ENCODE data around the gene KRT34. TPM values are rescaled to one million over a fixed set of nuclear protein-coding genes. Genes with fewer than 3 reads are reported as not detected.
"Not testable (repeated sequence)": the region's sequence is repeated elsewhere in the genome, so short reads cannot be mapped to it uniquely, and the experiment has no call there.

The KRT34 gene
- total RNA-seq, 1 donor = 11.2 TPM

DNA sequence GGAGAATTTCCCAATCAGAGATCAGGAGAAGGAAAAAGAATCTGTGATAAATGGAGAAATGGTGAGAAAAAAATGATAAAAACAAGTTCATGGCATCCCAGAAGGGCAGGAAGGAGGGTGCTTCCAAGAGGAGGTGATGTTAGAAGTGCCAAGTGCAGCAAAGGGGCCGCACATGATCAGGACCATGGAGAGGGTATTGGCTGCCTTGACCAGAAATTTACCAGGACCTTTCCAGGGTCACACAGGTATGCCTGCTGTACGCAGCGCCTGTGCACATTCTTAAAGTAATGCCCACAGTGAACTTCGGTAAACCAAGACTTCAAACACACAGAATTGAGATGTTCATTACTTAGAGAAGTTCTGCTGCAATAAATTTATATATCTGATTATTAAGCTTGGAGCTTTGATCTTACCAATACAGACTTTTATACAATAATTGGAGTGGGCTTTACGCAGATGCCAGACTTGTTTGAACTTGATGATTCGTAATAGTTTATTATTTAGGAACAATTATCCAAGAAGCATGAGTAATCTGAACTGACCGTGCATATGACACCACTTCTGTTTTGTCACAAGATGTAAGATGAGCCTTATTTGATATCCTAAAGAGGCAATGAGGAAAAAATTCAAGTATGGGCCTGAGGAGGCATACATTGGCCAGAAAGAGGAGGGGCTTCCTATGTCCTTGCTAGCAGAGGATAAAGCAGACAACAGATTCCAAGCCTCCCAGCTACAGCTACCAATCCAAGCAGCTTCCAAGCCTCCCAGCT is 29.3 kb downstream of the KRT34 start:
- Histone ChIP-seq H3K9me3 (ENCODE audit: low read depth, low read length) (no peaks in the 10 kb centered on the region), H3K4me2 (ENCODE audit: insufficient read depth, low read length) (no peak overlapping the region), H3K27ac (ENCODE audit: low read depth, low read length) (no peak overlapping the region), H3K36me3 (ENCODE audit: insufficient read depth, low read length) (no peaks in the 10 kb centered on the region), H3K79me2 (ENCODE audit: insufficient read depth, low read length) (no peaks in the 10 kb centered on the region), H2AFZ (ENCODE audit: low read length) (no peak overlapping the region), H3K27me3 (ENCODE audit: insufficient read depth, low read length) (no peaks in the 10 kb centered on the region), H3K4me1 (ENCODE audit: insufficient read depth, low read length) (no peaks in the 10 kb centered on the region), H4K20me1 (ENCODE audit: insufficient read depth, low read length) (no peaks in the 10 kb centered on the region), H3K4me3 (ENCODE audit: insufficient read depth, low read length) (no peak overlapping the region)
- no peak for DNase-seq (ENCODE audit: insufficient read length, low spot score, missing footprints)
- TF ChIP-seq, protein P1, sequence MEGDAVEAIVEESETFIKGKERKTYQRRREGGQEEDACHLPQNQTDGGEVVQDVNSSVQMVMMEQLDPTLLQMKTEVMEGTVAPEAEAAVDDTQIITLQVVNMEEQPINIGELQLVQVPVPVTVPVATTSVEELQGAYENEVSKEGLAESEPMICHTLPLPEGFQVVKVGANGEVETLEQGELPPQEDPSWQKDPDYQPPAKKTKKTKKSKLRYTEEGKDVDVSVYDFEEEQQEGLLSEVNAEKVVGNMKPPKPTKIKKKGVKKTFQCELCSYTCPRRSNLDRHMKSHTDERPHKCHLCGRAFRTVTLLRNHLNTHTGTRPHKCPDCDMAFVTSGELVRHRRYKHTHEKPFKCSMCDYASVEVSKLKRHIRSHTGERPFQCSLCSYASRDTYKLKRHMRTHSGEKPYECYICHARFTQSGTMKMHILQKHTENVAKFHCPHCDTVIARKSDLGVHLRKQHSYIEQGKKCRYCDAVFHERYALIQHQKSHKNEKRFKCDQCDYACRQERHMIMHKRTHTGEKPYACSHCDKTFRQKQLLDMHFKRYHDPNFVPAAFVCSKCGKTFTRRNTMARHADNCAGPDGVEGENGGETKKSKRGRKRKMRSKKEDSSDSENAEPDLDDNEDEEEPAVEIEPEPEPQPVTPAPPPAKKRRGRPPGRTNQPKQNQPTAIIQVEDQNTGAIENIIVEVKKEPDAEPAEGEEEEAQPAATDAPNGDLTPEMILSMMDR (IDR thresholded peaks at IDR 0.05; ENCODE audit: extremely low read depth, low read depth, low read length) = no peak

DNA sequence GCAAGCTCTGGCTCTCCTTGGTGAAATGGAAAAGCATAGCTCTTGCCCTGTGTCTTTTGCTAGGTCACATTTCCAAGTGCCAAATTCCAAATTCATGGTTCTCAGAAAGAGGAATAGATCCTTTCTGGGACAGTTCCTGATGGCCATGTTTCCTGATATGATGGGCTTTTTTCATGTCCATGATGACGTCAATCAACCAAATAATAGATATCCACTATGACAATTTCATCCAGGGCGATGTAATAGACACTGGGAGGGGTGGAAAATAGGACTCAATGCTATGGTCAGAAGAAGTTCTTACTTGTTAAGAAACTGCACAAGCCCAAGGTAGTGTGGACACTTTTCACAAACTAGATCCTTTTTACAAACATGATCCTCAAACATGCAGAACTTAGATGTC is 30.9 kb downstream of the KRT34 start:
- Histone ChIP-seq H3K4me3 (ENCODE audit: insufficient read depth, low read length) (no peak overlapping the region), H3K4me1 (ENCODE audit: insufficient read depth, low read length) (no peaks in the 10 kb centered on the region), H3K9me3 (ENCODE audit: low read depth, low read length) (no peaks in the 10 kb centered on the region), H3K27ac (ENCODE audit: low read depth, low read length) (no peak overlapping the region), H3K79me2 (ENCODE audit: insufficient read depth, low read length) (no peaks in the 10 kb centered on the region), H3K36me3 (ENCODE audit: insufficient read depth, low read length) (no peaks in the 10 kb centered on the region), H3K4me2 (ENCODE audit: insufficient read depth, low read length) (no peak overlapping the region), H3K27me3 (ENCODE audit: insufficient read depth, low read length) (no peaks in the 10 kb centered on the region), H2AFZ (ENCODE audit: low read length) (no peak overlapping the region), H4K20me1 (ENCODE audit: insufficient read depth, low read length) (no peaks in the 10 kb centered on the region)
- TF ChIP-seq, protein P1 (IDR thresholded peaks at IDR 0.05; ENCODE audit: extremely low read depth, low read depth, low read length) = no peak
- DNase-seq (ENCODE audit: insufficient read length, low spot score, missing footprints) = no peak

DNA sequence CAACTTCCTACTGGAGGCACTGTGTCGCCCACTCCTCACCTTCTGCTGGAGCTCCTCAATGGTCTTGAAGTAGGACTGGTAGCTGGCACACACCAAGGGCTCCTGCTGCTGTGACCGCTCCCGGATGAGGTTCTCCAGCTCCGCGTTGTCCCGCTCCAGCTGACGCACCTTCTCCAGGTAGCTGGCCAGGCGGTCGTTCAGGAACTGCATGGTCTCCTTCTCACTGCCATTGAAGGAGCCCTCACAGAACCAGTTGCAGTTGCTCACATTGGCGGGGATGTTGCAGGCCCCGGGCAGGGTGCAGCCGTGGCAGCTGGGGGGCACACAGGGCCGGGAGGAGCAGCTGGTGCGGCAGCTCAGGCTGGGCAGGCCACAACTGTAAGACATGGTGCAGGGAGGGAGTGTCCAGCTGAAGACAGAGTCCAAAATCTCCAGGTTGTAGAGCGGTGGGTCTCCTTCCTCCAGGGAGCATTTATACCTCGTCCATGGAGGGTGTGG is 31.7 kb downstream of the KRT34 start, which contains the start of gene KRT33A:
Gene KRT33A (minus strand): TSS at position 448 of the 498 bp plus-strand sequence. CDS start 61 bp downstream, at position 387.
- H4K20me1 ChIP-seq (ENCODE audit: insufficient read depth, low read length); H3K36me3 ChIP-seq (ENCODE audit: insufficient read depth, low read length); H3K4me2 ChIP-seq (ENCODE audit: insufficient read depth, low read length); H3K9me3 ChIP-seq (ENCODE audit: low read depth, low read length); H3K4me3 ChIP-seq (ENCODE audit: insufficient read depth, low read length); H3K4me1 ChIP-seq (ENCODE audit: insufficient read depth, low read length); H3K27me3 ChIP-seq (ENCODE audit: insufficient read depth, low read length); H3K79me2 ChIP-seq (ENCODE audit: insufficient read depth, low read length); DNase-seq (ENCODE audit: insufficient read length, low spot score, missing footprints); H2AFZ ChIP-seq (ENCODE audit: low read length); H3K27ac ChIP-seq (ENCODE audit: low read depth, low read length): not testable (repeated sequence)

DNA sequence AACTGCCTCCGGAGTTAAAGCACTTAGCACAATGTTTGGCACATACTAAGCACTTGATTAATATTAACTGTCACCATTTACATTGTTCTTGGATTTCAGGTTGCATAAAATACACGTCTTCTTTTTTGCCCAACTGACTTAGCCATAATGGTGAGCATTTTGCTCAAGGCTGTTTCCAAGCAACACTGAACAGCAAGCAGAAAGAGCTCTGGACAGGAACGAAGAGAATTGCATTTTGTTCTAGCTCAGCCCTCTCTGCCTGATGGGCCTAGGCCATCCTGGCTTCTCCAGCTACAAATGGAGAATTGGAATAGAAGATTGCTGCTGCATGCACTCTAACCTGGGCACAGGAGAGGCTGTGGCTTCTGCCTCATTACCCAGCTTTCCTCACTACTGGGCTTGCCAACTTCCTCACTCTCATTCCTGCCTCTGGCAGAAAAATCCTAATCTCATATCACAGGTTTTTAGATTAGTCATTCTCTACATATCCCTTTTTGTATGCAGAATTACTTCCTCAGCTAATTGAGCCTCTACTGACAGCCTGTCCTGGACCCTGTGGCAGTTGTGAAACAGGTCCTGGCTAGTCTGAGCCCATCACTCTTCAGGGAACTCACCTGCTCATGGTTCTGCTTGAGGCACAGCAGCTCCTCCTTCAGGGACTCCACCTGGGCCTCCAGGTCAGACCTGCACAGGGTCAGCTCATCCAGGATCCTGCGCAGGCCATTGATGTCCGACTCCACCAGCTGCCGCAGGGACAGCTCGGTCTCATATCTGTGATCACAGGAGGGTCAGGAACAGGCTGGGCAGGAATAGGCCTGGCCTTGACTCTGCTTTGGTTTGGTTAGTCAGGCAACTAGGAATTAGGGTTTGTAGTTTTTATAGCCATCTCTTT is 34.0 kb downstream of the KRT34 start:
- TF ChIP-seq, protein P1 (IDR thresholded peaks at IDR 0.05; ENCODE audit: extremely low read depth, low read depth, low read length) = no peak
- no peaks in the 10 kb centered on the region for H3K4me1 ChIP-seq (ENCODE audit: insufficient read depth, low read length)

DNA sequence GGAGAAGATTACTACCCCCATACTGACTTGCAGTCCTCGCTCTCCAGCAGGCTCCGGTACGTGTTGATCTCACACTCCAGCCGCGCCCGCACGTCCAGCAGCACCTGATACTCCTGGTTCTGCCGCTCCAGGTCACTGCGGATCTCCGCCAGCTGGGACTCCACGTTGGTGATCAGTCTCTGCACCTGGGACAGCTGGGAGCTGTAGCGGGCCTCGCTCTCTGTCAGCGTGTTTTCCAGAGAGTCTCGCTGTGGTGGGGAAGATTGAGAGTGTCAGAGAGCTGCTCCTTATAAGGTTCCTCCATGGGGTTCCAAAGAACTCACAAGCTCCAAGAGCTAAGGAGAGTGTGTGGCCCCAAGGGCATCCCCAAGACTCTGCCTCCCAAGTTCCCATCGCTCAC is 35.7 kb downstream of the KRT34 start:
- H3K4me2 ChIP-seq (ENCODE audit: insufficient read depth, low read length); H4K20me1 ChIP-seq (ENCODE audit: insufficient read depth, low read length); H3K9me3 ChIP-seq (ENCODE audit: low read depth, low read length); H3K4me1 ChIP-seq (ENCODE audit: insufficient read depth, low read length); H3K4me3 ChIP-seq (ENCODE audit: insufficient read depth, low read length); H3K27me3 ChIP-seq (ENCODE audit: insufficient read depth, low read length); H3K36me3 ChIP-seq (ENCODE audit: insufficient read depth, low read length); H2AFZ ChIP-seq (ENCODE audit: low read length); H3K27ac ChIP-seq (ENCODE audit: low read depth, low read length); H3K79me2 ChIP-seq (ENCODE audit: insufficient read depth, low read length); DNase-seq (ENCODE audit: insufficient read length, low spot score, missing footprints): not testable (repeated sequence)

More for the DNA sequence above, 34.0 kb downstream of the KRT34 start:
- H3K9me3 ChIP-seq (ENCODE audit: low read depth, low read length) = no peaks in the 10 kb centered on the region
- no peaks in the 10 kb centered on the region for H4K20me1 ChIP-seq (ENCODE audit: insufficient read depth, low read length)
- H3K36me3 ChIP-seq (ENCODE audit: insufficient read depth, low read length) = no peaks in the 10 kb centered on the region
- no peaks in the 10 kb centered on the region for H3K27me3 ChIP-seq (ENCODE audit: insufficient read depth, low read length)
- H2AFZ ChIP-seq (ENCODE audit: low read length) = no peak overlapping the region
- no peak overlapping the region for H3K4me3 ChIP-seq (ENCODE audit: insufficient read depth, low read length)
- no peaks in the 10 kb centered on the region for H3K79me2 ChIP-seq (ENCODE audit: insufficient read depth, low read length)
- no peak overlapping the region for H3K4me2 ChIP-seq (ENCODE audit: insufficient read depth, low read length)
- no peak for DNase-seq (ENCODE audit: insufficient read length, low spot score, missing footprints)
- no peak overlapping the region for H3K27ac ChIP-seq (ENCODE audit: low read depth, low read length)

Measured in osteoblast (primary cell).